ENCODE data around the gene CAPN1. TPM values are rescaled to one million over a fixed set of nuclear protein-coding genes. Genes with fewer than 3 reads are reported as not detected.

Gene CAPN1
- polyA plus RNA-seq, 12 donors: 64.7 to 140 (median 73.6) TPM; not detected in 1

- DNase-seq: no peak
Measured at GRCh38 chr11:65188486-65188885, 6.8 kb downstream of the CAPN1 start.

GRCh38 chr11:65189191-65189590 lies 7.5 kb downstream of the CAPN1 start:
- no peak for DNase-seq

GRCh38 chr11:65194564-65194963 lies 12.8 kb downstream of the CAPN1 start:
- no peak for DNase-seq

- DNase-seq: no peak
Measured at GRCh38 chr11:65204143-65204542, 22.4 kb downstream of the CAPN1 start.

DNA sequence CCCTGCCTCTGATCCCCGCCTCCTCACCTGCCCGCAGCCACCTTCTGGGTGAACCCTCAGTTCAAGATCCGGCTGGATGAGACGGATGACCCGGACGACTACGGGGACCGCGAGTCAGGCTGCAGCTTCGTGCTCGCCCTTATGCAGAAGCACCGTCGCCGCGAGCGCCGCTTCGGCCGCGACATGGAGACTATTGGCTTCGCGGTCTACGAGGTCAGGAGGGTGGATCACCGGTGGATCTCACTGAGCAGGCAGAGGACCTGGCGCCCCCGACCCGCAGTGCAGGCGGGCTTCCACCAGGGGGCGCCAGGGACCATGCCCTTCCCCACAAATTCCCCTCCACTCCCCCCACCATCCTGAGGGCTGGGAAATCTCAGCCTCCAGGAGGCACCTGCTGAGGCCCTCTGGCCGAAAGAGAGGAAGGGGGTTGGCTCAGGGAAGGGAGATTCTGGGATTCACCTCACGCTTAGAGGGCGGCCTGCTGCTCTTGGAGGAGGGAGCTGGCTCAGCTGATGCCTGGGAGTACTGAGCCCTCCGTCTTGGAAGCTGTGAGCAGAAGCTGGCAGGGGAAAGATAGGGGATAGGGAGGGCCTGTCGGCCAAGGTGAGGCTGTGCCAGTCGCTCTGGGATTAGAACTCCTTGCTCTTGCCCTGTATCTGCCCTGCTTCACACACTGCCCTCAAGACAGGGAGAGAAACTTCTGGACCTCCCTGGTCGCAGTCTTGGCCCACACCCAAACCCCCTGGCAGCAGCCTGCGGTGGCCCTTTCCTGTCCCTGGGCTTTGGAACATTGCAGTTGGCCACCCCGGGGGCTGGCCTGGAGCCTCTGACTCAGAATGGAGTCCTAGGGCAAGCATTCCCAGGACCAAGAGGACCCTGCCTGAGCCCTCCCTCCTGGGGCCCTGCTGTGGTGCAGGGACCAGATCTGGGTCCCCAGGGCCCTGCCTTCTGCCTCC lies 23.2 kb downstream of the CAPN1 start:
- DNase-seq: no peak

- DNase-seq: no peak
Measured at GRCh38 chr11:65205602-65205967, 23.9 kb downstream of the CAPN1 start.

GRCh38 chr11:65206441-65206841 lies 24.7 kb downstream of the CAPN1 start:
- DNase-seq: no peak

DNA sequence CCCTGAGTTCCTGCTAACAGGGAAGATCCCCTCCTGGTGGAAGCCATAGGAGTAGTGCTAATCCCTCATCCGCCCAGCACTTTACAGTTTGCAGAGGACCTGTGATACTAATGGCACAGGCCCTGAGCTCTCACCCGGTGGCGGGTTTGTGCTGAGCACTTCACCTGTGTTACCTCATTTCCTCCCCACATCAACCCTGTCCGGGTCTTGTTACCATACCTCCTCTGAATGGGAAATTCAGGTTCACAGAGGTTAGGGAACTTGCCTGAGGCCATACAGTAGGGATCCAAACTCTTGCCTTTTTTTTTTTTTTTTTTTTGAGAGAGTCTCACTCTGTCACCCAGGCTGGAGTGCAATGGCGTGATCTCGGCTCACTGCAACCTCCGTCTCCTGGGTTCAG lies 25.2 kb downstream of the CAPN1 start:
- no peak for DNase-seq

DNA sequence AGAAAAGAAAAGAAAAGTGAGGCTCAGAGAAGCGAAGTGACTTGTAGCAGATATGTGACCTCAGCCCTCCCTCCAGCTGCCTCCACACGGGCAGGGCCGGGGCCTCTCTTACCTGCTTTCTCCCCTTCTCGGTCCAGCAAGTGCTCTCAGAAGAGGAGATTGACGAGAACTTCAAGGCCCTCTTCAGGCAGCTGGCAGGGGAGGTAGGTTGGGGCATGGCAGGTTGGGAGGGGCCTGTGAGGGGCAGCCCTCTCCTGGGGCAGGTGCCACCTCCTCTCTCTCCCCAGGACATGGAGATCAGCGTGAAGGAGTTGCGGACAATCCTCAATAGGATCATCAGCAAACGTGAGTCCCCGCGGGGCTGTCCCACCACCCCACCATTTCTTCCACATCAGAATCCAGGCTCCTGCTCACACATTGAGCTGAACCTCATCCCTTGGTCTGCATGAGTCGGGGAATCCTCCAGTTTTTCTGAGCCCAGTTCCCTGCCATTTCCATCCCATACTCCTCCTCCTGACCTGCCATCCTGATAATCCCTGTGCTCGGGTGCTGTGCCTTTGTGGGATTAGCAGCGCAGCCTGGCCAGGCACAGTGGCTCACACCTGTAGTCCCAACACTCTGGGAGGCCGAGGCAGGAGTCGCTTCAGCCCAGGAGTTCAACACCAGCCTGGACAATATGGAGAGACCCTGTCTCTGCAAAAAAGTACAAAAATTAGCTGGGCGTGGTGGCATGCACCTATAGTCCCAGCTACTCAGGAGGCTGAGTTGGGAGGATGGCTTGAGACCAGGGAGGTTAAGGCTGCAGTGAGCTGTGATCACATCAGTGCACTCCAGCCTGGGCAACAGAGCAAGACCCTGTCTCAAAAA lies 26.4 kb downstream of the CAPN1 start:
- no peak for DNase-seq

- no peak for DNase-seq
Measured at GRCh38 chr11:65208785-65209710, 27.3 kb downstream of the CAPN1 start.

DNA sequence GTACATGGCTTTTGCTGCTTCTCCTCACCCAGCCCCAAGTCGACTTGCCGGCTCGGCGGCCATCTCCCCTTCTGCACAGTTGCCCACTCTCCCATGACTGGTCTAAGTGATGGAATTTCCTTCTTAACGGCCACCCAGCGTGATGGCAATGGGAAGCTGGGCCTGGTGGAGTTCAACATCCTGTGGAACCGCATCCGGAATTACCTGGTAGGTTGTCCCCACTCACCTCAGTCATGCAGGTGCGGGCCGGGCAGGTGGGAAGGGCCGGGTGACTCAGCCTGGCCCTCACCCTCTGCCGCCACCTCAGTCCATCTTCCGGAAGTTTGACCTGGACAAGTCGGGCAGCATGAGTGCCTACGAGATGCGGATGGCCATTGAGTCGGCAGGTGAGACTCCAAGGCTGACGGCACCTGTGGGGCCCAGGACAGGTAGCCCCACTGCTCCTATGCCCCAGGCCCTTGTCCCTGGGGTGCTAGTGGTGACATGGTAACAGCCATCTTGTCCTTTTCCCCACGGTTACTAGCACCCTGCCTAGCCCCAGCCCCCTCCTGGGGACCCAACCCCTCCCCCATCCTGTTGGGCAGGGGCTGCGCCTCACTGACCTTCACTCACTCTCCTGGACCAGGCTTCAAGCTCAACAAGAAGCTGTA lies 28.1 kb downstream of the CAPN1 start:
- DNase-seq: no peak

DNA sequence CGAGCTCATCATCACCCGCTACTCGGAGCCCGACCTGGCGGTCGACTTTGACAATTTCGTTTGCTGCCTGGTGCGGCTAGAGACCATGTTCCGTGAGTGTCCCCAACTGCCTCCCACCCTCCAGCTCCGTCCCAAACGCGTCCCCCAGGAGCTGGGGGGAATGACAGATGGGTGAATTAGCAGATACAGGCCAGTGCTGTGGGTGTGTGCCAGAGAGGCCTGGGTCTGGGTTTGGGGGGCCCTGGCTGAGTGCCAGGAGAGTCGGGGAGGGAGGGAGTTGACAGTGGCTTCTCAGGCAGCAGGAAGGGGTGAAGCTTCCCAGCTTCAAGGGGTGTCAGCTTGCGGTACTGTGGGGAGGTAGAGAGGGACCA lies 28.6 kb downstream of the CAPN1 start:
- DNase-seq: no peak

GRCh38 chr11:65210748-65211147 lies 29.0 kb downstream of the CAPN1 start:
- no peak for DNase-seq

DNA sequence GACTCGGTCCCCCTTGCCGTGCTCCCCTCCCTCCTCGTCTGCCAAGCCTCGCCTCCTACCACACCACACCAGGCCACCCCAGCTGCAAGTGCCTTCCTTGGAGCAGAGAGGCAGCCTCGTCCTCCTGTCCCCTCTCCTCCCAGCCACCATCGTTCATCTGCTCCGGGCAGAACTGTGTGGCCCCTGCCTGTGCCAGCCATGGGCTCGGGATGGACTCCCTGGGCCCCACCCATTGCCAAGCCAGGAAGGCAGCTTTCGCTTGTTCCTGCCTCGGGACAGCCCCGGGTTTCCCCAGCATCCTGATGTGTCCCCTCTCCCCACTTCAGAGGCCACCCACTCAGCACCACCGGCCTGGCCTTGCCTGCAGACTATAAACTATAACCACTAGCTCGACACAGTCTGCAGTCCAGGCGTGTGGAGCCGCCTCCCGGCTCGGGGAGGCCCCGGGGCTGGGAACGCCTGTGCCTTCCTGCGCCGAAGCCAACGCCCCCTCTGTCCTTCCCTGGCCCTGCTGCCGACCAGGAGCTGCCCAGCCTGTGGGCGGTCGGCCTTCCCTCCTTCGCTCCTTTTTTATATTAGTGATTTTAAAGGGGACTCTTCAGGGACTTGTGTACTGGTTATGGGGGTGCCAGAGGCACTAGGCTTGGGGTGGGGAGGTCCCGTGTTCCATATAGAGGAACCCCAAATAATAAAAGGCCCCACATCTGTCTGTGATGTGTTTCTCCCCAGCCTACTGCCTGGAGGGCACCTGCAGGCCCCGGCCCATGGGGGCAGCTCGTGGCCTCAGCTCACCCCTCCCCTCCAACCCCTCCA lies 29.8 kb downstream of the CAPN1 start:
- no peak for DNase-seq

DNA sequence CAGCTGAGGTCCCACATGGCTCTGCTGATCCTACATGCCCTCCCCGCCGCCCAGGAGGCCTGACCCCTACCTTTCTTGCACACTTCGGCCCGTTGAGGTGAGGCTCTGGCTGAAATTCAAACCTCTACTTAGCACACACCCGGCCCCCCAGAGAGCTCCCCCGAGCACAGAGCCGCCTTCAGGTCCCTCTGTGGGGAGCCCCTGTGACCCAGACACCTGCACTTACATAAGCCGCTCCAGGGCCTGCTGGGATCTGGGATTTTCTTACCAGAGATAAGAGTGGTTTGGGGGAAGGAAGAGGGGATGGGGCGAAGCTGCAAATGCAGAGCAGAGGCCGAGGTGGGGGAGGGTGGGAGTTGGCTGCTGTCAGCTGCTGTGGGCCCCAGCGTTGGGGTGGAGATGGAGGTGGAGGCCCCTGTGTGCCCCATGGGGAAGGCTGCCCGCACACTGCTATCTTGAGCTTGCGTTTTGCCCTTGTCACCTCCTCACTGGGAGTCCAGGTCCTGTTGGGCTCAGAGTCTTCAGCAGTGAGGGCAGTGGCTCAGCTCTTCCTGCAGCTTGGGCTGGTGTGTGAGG lies 30.6 kb downstream of the CAPN1 start:
- DNase-seq: no peak

GRCh38 chr11:65213322-65214211 lies 31.8 kb downstream of the CAPN1 start:
- no peak for DNase-seq

DNA sequence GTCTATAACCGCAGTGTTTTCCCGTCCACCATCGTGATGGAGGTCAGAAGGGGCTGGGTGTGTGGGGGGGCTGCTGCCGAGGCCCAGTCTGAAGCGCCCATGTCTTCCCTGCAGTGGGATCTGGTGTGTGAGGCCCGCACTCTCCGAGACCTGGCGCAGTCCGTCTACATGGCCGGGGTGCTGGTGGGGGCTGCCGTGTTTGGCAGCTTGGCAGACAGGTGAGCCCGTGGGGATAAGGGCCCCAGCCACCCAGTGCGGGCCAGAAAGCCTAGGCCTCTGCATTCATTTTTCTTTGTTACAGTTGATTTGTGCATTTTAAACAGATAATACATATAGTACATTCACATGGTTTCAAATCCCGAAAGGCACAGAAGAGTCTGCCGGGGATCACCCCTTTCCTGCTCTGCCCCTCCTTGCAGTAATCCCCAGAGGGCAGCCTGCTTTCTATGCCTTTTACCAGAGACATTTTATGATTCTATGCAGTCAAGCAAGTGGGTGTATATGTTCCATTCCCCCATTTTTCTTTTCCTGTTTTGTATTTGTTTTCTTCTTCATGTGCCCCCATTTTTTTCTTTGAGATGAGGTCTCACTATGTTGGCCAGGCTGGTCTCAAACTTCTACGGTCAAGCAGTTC lies 32.6 kb downstream of the CAPN1 start:
- DNase-seq: no peak

DNA sequence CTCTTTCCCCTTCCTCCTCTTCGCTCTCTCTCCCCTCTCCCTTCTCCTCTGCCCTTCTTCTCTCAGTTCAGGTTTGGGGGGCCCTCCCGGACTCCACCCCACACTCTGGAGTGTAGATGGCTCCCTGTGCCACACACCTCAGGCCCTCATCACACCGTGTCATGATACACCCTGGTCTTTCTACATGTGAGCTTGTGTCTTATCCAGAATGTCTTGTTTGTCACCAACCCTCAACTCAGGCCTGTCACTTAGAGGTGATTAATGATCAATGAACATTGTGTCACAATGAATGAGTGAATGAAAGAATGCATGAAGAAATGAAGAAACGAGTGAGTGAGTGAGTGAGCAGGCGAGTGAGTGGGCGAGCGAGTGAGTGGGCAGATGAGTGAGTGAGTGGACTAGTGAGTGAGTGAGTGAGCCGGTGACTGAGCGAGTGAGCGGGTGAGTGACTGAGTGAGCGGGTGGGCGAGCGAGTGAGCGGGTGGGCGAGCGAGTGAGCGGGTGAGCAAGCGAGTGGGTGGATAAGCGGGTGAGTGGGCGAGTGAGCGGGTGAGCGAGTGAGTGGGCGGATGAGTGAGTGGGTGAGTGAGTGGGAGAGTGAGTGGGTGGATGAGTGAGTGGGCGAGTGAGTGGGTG lies 33.8 kb downstream of the CAPN1 start:
- no peak for DNase-seq

Measured in muscle of arm (tissue), 12 donors.